Measurements from ENCODE around the gene OPN1LW.
"Not testable (repeated sequence)": the region's sequence is repeated elsewhere in the genome, so short reads cannot be mapped to it uniquely, and the experiment has no call there.

Gene OPN1LW

GRCh38 chrX:154144010-154144409 lies at the start of gene OPN1LW:
Gene OPN1LW, plus strand, starts transcription at chrX:154144243. Its CDS starts 41 bp downstream, at chrX:154144284.
- DNase-seq = not testable (repeated sequence)

GRCh38 chrX:154094833-154095232 lies 49.2 kb upstream of the OPN1LW start:
- DNase-seq = no peak

GRCh38 chrX:154096140-154097002 lies 47.7 kb upstream of the OPN1LW start:
- DNase-seq = peak in 9 of 58 donors; percentile 1 to 33 (median 29)

GRCh38 chrX:154097003-154097588 lies 46.9 kb upstream of the OPN1LW start:
- peak in 56 of 58 donors; percentile 1 to 77 (median 56) for DNase-seq

GRCh38 chrX:154097589-154098541 lies 46.2 kb upstream of the OPN1LW start, which contains the start of gene MECP2:
Gene MECP2, minus strand, starts transcription at chrX:154097717.
- peak; percentile 21 to 93 (median 86) for DNase-seq

- no peak for DNase-seq
Measured at GRCh38 chrX:154098551-154098950, 45.5 kb upstream of the OPN1LW start.

GRCh38 chrX:154113729-154114128 lies 30.3 kb upstream of the OPN1LW start:
- DNase-seq = no peak

GRCh38 chrX:154114652-154115051 lies 29.4 kb upstream of the OPN1LW start:
- no peak for DNase-seq

GRCh38 chrX:154115071-154115470 lies 29.0 kb upstream of the OPN1LW start:
- no peak for DNase-seq

- DNase-seq = no peak
Measured at GRCh38 chrX:154115750-154116149, 28.3 kb upstream of the OPN1LW start.

GRCh38 chrX:154116426-154117211 lies 27.4 kb upstream of the OPN1LW start:
- no peak for DNase-seq

- no peak for DNase-seq
Measured at GRCh38 chrX:154117566-154117965, 26.5 kb upstream of the OPN1LW start.

- DNase-seq = no peak
Measured at GRCh38 chrX:154120567-154120966, 23.5 kb upstream of the OPN1LW start.

GRCh38 chrX:154121207-154121606 lies 22.8 kb upstream of the OPN1LW start:
- DNase-seq = no peak

GRCh38 chrX:154121961-154122360 lies 22.1 kb upstream of the OPN1LW start:
- no peak for DNase-seq

- peak in 2 of 58 donors; percentile 3 to 18 for DNase-seq
Measured at GRCh38 chrX:154123241-154124219, 20.5 kb upstream of the OPN1LW start.

GRCh38 chrX:154125391-154126040 lies 18.5 kb upstream of the OPN1LW start:
- DNase-seq = peak in 8 of 58 donors; percentile 1 to 12 (median 4)

- DNase-seq = no peak
Measured at GRCh38 chrX:154126101-154126500, 17.9 kb upstream of the OPN1LW start.

GRCh38 chrX:154131955-154132354 lies 12.1 kb upstream of the OPN1LW start:
- no peak for DNase-seq
